ENCODE data around the gene RHOB.
"Not testable (repeated sequence)": the region's sequence is repeated elsewhere in the genome, so short reads cannot be mapped to it uniquely, and the experiment has no call there.

RHOB gene

GRCh38 chr2:20476481-20476880 is 29.6 kb downstream of the RHOB start:
- no peak for DNase-seq (ENCODE audit: low read depth)

GRCh38 chr2:20476950-20477349 is 30.1 kb downstream of the RHOB start:
- DNase-seq (ENCODE audit: low read depth), result no peak

- DNase-seq (ENCODE audit: low read depth), result no peak
Measured at GRCh38 chr2:20478961-20479360, 32.1 kb downstream of the RHOB start.

GRCh38 chr2:20479835-20480234 is 33.0 kb downstream of the RHOB start:
- no peak for DNase-seq (ENCODE audit: low read depth)

- DNase-seq (ENCODE audit: low read depth), result no peak
Measured at GRCh38 chr2:20480913-20481312, 34.0 kb downstream of the RHOB start.

- DNase-seq (ENCODE audit: low read depth), result no peak
Measured at GRCh38 chr2:20481798-20482405, 35.0 kb downstream of the RHOB start.

GRCh38 chr2:20482725-20483124 is 35.9 kb downstream of the RHOB start:
- no peak for DNase-seq (ENCODE audit: low read depth)

- DNase-seq (ENCODE audit: low read depth), result no peak
Measured at GRCh38 chr2:20483194-20483895, 36.5 kb downstream of the RHOB start.

- DNase-seq (ENCODE audit: low read depth), result no peak
Measured at GRCh38 chr2:20484034-20484617, 37.3 kb downstream of the RHOB start.

- no peak for DNase-seq (ENCODE audit: low read depth)
Measured at GRCh38 chr2:20484810-20485611, 38.1 kb downstream of the RHOB start.

GRCh38 chr2:20485612-20486388 is 38.9 kb downstream of the RHOB start:
- no peak for DNase-seq (ENCODE audit: low read depth)

- DNase-seq (ENCODE audit: low read depth), result no peak
Measured at GRCh38 chr2:20486571-20486970, 39.7 kb downstream of the RHOB start.

GRCh38 chr2:20487030-20487391 is 40.1 kb downstream of the RHOB start:
- DNase-seq (ENCODE audit: low read depth), result no peak

- DNase-seq (ENCODE audit: low read depth), result no peak
Measured at GRCh38 chr2:20487392-20488174, 40.7 kb downstream of the RHOB start.

GRCh38 chr2:20488201-20488641 is 41.3 kb downstream of the RHOB start:
- DNase-seq (ENCODE audit: low read depth), result no peak

- DNase-seq (ENCODE audit: low read depth), result no peak
Measured at GRCh38 chr2:20488782-20489181, 41.9 kb downstream of the RHOB start.

GRCh38 chr2:20490300-20491181 is 43.7 kb downstream of the RHOB start:
- no peak for DNase-seq (ENCODE audit: low read depth)

- DNase-seq (ENCODE audit: low read depth), result no peak
Measured at GRCh38 chr2:20491739-20492531, 45.1 kb downstream of the RHOB start.

- not testable (repeated sequence) for DNase-seq (ENCODE audit: low read depth)
Measured at GRCh38 chr2:20493095-20493494, 46.2 kb downstream of the RHOB start.
